Subcutaneous adipose tissue (tissue), 4 donors: ENCODE results near the gene IGSF8. TPM values are rescaled to one million over a fixed set of nuclear protein-coding genes. Genes with fewer than 3 reads are reported as not detected.

ENCODE experiments used
- total RNA-seq, 4 donors: library from RNA; depleted of rRNA; stranded (reverse); fragments of >200 nt; gene quantifications; one replicate each; pipeline ENCODE4 v1.1.0, GENCODE V29; 2016
- TF ChIP-seq, protein P1 (sequence below): fragments of 450-650 bp; IDR thresholded peaks from one replicate; pipeline ENCODE4 v1.5.1; 2016; ENCODE audit warnings: low read depth, mild to moderate bottlenecking, control low read depth, antibody characterized with exemption, moderate library complexity

IGSF8 gene
- total RNA-seq, 4 donors from 2014 or later = 6.4 to 28.8 (median 18.7) TPM

DNA sequence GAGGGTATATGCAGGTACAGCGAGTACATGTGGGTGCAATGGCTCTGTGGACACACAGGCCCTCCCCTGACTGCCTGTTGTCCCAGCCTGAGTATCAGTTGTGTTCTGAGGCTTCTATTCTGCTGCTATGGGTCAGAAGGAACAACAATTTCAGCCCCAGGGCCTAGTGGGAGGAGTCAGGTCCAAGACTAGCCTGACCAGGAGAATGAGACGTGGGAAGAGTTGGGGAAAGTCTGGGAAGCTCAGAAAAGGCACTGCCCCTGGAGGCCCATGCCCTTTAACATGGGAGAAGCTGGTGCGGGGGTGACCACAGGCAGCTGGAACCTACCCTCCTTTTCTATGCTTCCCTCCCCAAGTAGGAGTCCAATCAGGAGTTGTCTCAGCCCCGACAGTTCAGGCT is 7.7 kb downstream of the IGSF8 start:
- TF ChIP-seq, protein P1, sequence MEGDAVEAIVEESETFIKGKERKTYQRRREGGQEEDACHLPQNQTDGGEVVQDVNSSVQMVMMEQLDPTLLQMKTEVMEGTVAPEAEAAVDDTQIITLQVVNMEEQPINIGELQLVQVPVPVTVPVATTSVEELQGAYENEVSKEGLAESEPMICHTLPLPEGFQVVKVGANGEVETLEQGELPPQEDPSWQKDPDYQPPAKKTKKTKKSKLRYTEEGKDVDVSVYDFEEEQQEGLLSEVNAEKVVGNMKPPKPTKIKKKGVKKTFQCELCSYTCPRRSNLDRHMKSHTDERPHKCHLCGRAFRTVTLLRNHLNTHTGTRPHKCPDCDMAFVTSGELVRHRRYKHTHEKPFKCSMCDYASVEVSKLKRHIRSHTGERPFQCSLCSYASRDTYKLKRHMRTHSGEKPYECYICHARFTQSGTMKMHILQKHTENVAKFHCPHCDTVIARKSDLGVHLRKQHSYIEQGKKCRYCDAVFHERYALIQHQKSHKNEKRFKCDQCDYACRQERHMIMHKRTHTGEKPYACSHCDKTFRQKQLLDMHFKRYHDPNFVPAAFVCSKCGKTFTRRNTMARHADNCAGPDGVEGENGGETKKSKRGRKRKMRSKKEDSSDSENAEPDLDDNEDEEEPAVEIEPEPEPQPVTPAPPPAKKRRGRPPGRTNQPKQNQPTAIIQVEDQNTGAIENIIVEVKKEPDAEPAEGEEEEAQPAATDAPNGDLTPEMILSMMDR = no peak

GRCh38 chr1:160089883-160090282 is 8.5 kb downstream of the IGSF8 start:
- TF ChIP-seq, protein P1 = no peak

DNA sequence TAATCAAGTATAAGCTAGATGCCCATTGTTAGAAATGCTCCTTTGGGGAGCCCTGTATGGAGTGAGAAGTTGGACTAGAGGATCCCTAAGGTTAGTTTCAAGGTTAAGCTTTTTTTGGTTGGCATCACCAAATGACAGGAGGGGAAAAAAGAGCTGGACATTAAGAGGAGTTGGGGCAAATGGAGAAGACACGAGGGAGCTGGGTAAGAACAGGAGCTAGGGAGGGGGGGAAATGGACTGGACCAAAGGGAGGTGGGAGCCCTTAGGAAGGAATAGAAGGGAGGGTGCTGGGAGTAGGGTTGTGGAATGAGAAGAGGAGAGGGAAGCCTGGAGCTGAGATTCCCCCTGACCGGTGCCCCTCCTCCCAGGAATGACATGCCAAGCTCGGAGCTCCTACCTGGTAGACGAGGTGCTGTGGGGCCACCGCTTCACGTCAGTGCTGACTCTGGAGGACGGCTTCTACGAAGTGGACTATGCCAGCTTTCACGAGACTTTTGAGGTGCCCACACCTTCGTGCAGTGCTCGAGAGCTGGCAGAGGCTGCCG is 11.2 kb downstream of the IGSF8 start:
- TF ChIP-seq, protein P1 = no peak

DNA sequence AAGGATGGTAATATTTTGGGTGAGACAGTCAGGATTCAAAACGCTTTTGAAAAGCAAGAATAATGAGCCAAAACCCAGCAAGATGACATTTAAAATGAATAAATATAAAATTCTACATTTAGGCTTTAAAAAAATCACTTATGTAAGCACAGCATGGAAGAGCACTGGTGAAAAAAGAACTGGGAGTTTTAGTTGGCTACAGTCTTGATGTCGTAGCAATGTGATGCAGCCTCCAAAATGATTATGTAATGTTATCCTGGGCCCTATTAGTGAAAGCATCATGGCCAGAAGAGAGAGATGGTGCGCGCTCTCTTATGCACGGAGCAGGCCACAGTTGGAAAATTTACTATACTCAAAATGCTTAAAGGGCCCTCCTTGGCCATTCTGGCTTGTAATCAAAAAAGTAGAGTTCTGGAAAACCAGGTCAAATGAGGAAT is 11.9 kb downstream of the IGSF8 start:
- TF ChIP-seq, protein P1 = no peak

DNA sequence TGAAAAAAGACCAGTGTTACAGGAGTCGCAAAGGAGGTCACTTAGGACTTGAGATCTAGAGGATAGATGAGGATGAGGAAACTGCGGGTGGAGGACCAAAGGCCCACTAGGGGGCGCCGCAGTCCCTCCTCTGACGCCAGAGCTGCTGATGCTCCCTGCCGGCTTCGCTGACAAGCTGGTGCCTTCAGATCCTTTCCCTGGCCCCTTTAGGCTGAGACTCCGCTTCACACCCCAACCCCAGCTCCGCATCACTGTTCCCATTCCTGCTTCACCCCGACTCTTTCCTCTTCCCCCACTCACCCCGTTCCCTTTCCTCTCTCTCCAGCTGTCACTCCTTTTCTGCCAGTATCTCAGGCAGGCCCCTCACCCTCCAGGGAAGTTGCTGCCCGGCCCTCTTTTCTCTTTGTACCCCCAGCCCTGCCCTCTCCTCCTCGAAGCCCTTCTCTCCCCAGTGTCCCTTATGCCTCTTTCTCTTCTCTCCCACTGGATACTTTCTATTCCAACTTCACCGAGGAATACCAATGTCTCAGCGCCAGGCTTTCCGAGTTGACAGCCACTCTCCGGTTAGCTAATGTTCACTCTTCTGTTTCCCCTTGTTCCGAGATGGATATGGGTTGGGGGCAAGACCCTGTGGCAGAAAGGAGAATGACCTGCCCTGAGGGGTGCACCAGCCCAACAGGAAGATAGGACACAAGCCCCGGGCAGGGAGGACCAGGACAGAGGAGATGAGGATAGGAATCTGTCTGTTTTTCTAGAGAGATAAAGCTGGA is 12.5 kb downstream of the IGSF8 start:
- TF ChIP-seq, protein P1 = no peak

DNA sequence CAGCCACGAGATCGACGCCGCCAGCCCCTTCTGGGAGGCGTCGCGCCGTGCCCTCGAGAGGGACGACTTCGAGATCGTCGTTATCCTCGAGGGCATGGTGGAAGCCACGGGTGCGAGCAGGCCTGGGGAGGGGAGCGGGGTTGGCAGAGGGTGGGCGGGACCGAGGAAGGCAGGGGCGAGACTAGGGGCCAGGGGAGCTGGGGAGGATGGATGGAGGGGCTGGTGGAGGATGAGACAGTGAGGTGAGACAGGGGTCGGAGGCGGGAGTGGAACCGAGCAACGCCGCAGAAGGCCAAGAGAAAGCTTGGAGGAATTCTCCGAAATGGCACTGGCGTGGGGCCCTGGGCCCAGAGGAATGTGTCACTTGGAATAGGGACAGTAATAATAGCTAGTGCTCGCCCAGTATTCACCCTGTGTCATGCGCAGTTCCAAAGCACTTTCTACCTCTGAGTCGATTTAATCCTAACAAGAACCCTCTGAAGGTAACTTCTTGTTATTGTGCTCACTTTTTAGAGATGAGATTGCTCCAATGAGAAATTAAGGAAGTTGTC is 13.6 kb downstream of the IGSF8 start:
- TF ChIP-seq, protein P1 = no peak

GRCh38 chr1:160083968-160084770 is 14.2 kb downstream of the IGSF8 start:
- TF ChIP-seq, protein P1 = no peak
